ENCODE results near the gene RNF114.
A peak's percentile ranks its signal among the peaks of the same experiment; 100 is the strongest.

Gene RNF114, protein sequence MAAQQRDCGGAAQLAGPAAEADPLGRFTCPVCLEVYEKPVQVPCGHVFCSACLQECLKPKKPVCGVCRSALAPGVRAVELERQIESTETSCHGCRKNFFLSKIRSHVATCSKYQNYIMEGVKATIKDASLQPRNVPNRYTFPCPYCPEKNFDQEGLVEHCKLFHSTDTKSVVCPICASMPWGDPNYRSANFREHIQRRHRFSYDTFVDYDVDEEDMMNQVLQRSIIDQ

DNA sequence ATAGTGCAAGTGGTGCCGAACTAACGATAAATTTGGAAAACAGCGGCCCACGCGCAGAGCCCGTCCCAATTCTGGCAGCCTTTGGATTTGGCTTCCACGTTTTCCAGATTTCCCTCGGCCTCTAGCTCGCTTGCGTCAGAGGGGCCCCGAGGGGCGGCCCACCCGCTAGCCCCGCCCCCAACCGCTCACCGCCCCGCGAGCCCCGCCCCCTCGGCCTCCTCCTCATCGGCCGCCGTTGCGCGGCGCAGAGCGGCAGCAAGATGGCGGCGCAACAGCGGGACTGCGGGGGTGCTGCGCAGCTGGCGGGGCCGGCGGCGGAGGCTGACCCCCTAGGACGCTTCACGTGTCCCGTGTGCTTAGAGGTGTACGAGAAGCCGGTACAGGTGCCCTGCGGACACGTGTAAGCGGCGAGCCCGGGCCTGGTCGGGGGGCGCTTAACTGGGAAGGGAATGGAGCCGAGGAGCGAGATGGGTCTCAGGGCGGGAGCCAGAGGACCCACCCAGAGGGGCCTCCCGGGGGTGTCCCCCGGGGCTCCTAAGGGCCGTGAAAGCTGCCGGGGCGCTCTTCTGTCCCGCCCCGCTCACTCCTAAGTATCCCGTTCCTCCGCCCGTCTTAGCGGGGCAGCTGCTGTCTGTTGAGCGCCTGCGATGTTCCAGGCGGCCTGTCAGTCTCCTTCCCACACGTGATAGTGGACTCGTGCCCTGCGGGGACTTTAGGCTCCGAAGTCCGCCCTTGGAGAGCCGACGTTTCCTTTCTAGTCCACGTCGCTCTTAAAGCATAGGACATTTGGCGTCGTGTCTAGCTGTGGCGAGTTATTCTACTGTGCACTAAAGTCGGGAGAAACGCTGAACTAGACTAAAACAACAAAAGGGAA lies at the start of gene RNF114:
RNF114 (plus strand) TSS at position 245 of the 874 bp plus-strand sequence; CDS start at position 261, 16 bp downstream.
- peak; percentile 75 for DNase-seq (ENCODE audit: extremely low read depth, low read depth)
- TF ChIP-seq, protein P1, sequence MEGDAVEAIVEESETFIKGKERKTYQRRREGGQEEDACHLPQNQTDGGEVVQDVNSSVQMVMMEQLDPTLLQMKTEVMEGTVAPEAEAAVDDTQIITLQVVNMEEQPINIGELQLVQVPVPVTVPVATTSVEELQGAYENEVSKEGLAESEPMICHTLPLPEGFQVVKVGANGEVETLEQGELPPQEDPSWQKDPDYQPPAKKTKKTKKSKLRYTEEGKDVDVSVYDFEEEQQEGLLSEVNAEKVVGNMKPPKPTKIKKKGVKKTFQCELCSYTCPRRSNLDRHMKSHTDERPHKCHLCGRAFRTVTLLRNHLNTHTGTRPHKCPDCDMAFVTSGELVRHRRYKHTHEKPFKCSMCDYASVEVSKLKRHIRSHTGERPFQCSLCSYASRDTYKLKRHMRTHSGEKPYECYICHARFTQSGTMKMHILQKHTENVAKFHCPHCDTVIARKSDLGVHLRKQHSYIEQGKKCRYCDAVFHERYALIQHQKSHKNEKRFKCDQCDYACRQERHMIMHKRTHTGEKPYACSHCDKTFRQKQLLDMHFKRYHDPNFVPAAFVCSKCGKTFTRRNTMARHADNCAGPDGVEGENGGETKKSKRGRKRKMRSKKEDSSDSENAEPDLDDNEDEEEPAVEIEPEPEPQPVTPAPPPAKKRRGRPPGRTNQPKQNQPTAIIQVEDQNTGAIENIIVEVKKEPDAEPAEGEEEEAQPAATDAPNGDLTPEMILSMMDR (IDR thresholded peaks at IDR 0.05; ENCODE audit: low read depth, low read length) = no peak

DNA sequence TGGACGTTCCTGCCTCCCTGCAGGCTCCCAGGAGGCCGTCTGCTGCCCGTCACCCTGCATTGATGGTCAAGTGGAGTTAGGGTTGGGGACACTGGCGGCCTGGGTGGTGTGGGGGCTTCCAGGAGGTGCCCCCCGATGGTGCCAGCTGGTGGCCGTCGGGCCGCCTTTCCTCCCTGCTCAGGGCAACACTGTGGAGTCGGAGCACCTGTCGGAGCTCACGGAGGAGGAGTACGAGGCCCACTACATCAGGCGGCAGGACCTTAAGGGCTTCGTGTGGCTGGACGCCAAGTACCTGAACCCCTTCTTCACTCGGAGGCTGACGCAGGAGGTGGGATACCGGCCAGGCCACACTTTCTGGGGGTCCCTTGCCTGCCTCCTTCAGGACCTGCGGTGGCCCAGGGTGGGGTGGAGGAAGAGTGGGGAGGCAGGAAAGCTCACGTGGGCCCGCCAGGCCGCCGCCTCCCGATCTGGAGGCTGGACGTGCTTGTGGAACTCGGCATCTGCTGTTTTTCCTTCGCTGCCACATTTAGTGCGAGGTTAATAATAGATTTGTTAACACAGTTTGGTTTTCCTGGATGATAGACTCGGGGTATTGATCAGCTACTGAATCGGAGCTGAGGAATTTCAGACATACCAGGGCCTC lies 49.5 kb upstream of the RNF114 start:
- DNase-seq (ENCODE audit: extremely low read depth, low read depth) = no peak
- TF ChIP-seq, protein P1 (IDR thresholded peaks at IDR 0.05; ENCODE audit: low read depth, low read length) = no peak

DNA sequence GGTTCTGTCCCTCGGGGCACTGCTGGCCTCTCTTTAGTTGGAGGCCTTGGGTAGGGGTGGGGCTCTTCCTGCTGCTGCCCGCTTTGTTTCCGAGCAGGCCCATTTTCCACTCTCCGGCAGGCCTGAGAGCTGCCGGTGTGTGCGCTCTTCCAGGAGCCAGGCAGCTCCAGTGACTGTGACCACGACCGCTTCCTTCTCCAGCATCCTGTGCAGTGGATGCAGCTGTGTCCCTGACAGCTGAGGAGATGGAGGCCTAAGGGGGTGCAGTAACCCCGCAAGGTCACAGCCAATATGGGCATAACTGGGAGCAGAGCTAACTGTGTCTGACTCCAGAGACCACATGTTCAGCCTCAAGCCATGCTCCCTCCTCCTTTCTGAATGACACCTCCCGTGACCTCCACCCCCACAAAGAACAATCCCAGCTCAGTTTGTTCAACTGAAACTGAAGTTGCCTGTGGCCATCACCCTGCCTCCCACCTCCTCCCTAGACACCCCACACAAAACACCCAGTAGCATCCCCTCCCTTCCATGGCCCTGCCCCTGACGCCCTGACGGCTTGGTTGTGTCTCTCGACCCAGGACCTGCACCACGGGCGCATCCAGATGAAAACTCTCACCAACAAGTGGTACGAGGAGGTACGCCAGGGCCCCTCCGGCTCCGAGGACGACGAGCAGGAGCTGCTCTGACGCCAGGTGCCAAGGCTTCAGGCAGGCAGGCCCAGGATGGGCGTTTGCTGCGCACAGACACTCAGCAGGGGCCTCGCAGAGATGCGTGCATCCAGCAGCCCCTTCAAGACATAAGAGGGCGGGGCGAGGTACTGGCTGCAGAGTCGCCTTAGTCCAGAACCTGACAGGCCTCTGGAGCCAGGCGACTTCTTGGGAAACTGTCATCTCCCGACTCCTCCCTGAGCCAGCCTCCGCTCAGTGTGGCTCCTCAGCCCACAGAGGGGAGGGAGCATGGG lies 48.7 kb upstream of the RNF114 start:
- no peak for DNase-seq (ENCODE audit: extremely low read depth, low read depth)
- TF ChIP-seq, protein P1 (IDR thresholded peaks at IDR 0.05; ENCODE audit: low read depth, low read length) = no peak

DNA sequence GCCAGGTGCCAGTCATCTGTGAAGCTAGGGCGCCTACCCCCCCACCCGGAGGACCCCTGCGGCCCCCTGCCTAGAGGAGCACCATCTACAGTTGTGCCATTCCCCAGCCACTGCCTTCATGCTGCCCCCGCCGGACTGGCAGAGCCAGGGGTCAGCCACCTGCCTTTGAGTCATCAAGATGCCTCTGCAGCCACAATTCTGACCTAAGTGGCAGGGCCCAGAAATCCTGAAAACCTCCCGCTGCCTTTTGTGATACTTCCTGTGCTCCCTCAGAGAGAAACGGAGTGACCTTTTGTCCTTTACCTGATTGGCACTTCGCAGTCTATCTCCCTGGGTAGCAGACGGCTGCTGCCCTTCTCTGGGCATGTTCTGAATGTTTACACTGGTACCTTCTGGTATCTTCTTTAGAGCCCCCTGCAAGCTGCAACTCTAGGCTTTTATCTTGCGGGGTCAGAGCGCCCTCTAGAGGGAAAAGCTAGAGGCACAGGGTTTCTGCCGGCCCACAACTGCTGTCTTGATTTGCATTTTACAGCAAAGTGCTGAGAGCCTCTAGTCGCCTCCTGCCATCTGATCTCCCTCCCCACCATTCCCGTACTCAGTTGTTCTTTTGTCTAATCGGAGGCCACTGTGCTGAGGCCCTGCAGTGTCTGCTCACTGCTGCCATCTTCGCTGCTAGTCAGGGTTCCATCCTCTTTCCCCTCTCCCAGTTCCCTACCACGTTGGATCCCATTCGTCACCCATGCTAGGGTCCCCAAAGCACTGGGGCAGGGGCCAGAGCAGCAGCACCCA lies 47.8 kb upstream of the RNF114 start:
- DNase-seq (ENCODE audit: extremely low read depth, low read depth) = no peak
- TF ChIP-seq, protein P1 (IDR thresholded peaks at IDR 0.05; ENCODE audit: low read depth, low read length) = peak; percentile 89

DNA sequence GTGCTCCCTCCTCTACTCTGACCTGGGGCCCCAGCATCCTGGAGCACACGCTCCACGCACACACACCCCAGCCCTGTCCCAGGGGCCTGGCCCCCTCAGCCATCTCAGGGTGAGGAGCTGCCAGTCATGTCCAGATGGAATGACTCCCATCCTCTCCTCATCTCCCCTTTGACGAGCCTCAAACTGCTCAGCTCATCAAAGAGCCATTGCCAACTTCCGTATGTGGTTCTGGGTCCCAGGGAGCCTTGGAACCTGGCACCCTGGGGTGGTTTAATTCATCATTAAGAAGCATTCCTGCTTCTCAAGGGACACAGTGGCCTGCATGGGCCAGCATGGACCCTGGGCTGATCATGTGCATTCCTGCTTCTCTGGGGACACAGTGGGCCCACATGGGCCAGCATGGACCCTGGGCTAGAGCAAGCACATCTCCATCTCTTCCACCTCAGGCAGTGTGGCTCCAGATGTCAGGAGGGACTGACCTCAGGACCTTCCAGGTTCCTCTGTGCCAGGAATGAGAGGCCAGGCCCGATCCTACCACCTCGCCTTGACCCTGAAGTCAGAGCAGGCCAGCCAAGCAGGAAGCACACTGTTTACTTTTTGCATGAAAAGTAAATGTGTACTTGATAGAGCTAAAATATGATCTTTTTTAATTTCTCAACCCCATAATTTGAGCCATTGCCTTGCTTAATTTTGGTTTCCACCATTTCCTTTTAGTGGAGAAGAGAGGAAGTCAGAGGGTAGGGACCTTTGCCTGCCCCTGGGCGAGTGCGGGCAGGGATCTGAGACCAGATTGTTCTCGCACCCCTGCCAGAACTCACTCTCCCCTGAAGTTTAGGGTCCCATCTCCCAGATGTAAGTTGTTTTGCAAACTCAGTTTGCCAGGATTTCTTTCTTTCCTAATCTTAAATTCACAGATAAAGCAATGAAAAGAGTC lies 46.9 kb upstream of the RNF114 start:
- TF ChIP-seq, protein P1 (IDR thresholded peaks at IDR 0.05; ENCODE audit: low read depth, low read length) = no peak
- DNase-seq (ENCODE audit: extremely low read depth, low read depth) = no peak

All from AG09319 (cell line).